Endothelial cell of umbilical vein (primary cell): Measurements from ENCODE around the gene FBXO4. TPM values are rescaled to one million over a fixed set of nuclear protein-coding genes. Genes with fewer than 3 reads are reported as not detected.

Source experiments
- BruUV-seq: library from RNA; stranded (reverse); fragments of 400-500 nt; replicated peaks from 2 replicates; lab custom pipeline; 2021; lab: Mats Ljungman, UMichigan
- CTCF ChIA-PET: fragments of 300-600, 350-600 bp; sonication (Branson Sonifier 250); formaldehyde crosslinking; loops from one replicate; lab custom pipeline; 2021; ENCODE audit warnings: antibody characterized with exemption, inconsistent platforms; lab: Charles Lee
- POLR2A ChIA-PET: fragments of 300-600, 350-600 bp; sonication (Branson Sonifier 250); formaldehyde crosslinking; loops from one replicate; lab custom pipeline; 2021; ENCODE audit warnings: antibody characterized with exemption, inconsistent platforms; lab: Charles Lee
- DNase-seq: peaks from one replicate; pipeline ENCODE4 v3.0.0-alpha.2; 2011; ENCODE audit warnings: low read depth, low spot score
- FAIRE-seq: peaks from 2 replicates; lab custom pipeline; 2011; peaks lifted over from hg19 to GRCh38; lab: Jason Lieb, UNC
- H2AFZ ChIP-seq: 2 replicates; pipeline ENCODE4 v1.6.0; 2012; ENCODE audit warnings: low read depth, low read length, control low read depth, inconsistent platforms
- H3K27ac ChIP-seq: 2 replicates; pipeline ENCODE4 v1.5.1; 2011; ENCODE audit warnings: low read depth, mild to moderate bottlenecking, control low read depth, low read length, moderate library complexity; ENCODE audit not compliant: insufficient read depth
- H3K27me3 ChIP-seq, 2 experiments: 2 replicates each; pipeline versions ENCODE4 v1.6.0 to v1.6.1; 2011; ENCODE audit warnings: low read length in 2 of 2, mixed read lengths in 1 of 2; ENCODE audit not compliant: control insufficient read depth in 2 of 2, insufficient read depth in 2 of 2
- H3K36me3 ChIP-seq, 2 experiments: 2 replicates in 1 of 2; 3 replicates in 1 of 2; pipeline ENCODE4 v1.5.1; 2011; ENCODE audit warnings: low read length in 2 of 2, mild to moderate bottlenecking in 1 of 2, moderate library complexity in 1 of 2; ENCODE audit not compliant: control insufficient read depth in 2 of 2, insufficient read depth in 2 of 2; ENCODE audit errors: extremely low read depth in 1 of 2
- H3K4me1 ChIP-seq: 3 replicates; pipeline ENCODE4 v1.5.1; 2011; ENCODE audit warnings: mild to moderate bottlenecking, low read length; ENCODE audit not compliant: control insufficient read depth, insufficient read depth; ENCODE audit errors: extremely low read depth
- H3K4me2 ChIP-seq: 2 replicates; pipeline ENCODE4 v1.6.1; 2011; ENCODE audit warnings: low read length, control low read depth, mixed read lengths; ENCODE audit not compliant: insufficient read depth
- H3K4me3 ChIP-seq, 3 experiments: fragments of 200-600 bp in 1 of 3; sonication (generic), shearing (Covaris generic) in 1 of 3; replicated peaks in 1 of 3; 2 replicates each; pipeline ENCODE4 v1.5.1; 2011 to 2016; ENCODE audit warnings: control low read depth in 3 of 3, low read length in 3 of 3, mild to moderate bottlenecking in 2 of 3, inconsistent platforms in 1 of 3, low read depth in 1 of 3, moderate library complexity in 1 of 3; ENCODE audit not compliant: insufficient read depth in 1 of 3
- H3K79me2 ChIP-seq: 2 replicates; pipeline ENCODE4 v1.6.0; 2012; ENCODE audit warnings: low read length, inconsistent platforms; ENCODE audit not compliant: control insufficient read depth, insufficient read depth
- H3K9ac ChIP-seq: replicated peaks from 2 replicates; pipeline ENCODE3; 2011; ENCODE audit warnings: low read length, control low read depth; ENCODE audit not compliant: insufficient read depth; ENCODE audit errors: extremely low read depth
- H3K9me1 ChIP-seq: replicated peaks from 3 replicates; pipeline ENCODE4 v1.6.0; 2011; ENCODE audit warnings: mild to moderate bottlenecking, low read length; ENCODE audit not compliant: control insufficient read depth, insufficient read depth; ENCODE audit errors: extremely low read depth
- H3K9me3 ChIP-seq: replicated peaks from 2 replicates; pipeline ENCODE4 v1.5.1; 2012; ENCODE audit warnings: low read length, inconsistent platforms; ENCODE audit not compliant: control insufficient read depth, insufficient read depth
- H4K20me1 ChIP-seq: replicated peaks from 2 replicates; pipeline ENCODE3; 2011; ENCODE audit warnings: mild to moderate bottlenecking, low read length; ENCODE audit not compliant: control insufficient read depth, insufficient read depth; ENCODE audit errors: extremely low read depth
- CTCF ChIP-seq, 2 donors: IDR thresholded peaks; 1 replicate in 1 of 2; 2 replicates in 1 of 2; pipeline ENCODE4 v1.5.1; 2011; ENCODE audit warnings: low read length in 2 of 2, mild to moderate bottlenecking in 2 of 2, moderate library complexity in 2 of 2, control low read depth in 1 of 2, inconsistent platforms in 1 of 2, low read depth in 1 of 2; ENCODE audit not compliant: insufficient read depth in 1 of 2; ENCODE audit errors: extremely low read depth in 1 of 2
- EZH2 ChIP-seq: IDR thresholded peaks from 2 replicates; pipeline ENCODE4 v1.6.1; 2012; ENCODE audit warnings: borderline replicate concordance, low read depth, mild to moderate bottlenecking, moderate library complexity, low read length, inconsistent platforms; ENCODE audit not compliant: severe bottlenecking
- FOS ChIP-seq: IDR thresholded peaks from 2 replicates; pipeline ENCODE4 v1.6.1; 2011; ENCODE audit warnings: mild to moderate bottlenecking, low read length, moderate library complexity, borderline replicate concordance; ENCODE audit not compliant: insufficient read depth
- GATA2 ChIP-seq: IDR thresholded peaks from 2 replicates; pipeline ENCODE4 v1.7.0; 2011; ENCODE audit warnings: low read depth, mild to moderate bottlenecking, moderate library complexity, mixed read lengths, low read length; ENCODE audit not compliant: insufficient read length, insufficient read depth
- JUN ChIP-seq: IDR thresholded peaks from 2 replicates; pipeline ENCODE4 v1.6.1; 2011; ENCODE audit warnings: borderline replicate concordance, low read depth; ENCODE audit not compliant: insufficient read length, insufficient read depth
- MAX ChIP-seq: IDR thresholded peaks from 2 replicates; pipeline ENCODE4 v1.6.1; 2011; ENCODE audit not compliant: insufficient read depth, insufficient read length
- MYC ChIP-seq: IDR thresholded peaks from one replicate; pipeline ENCODE4 v1.6.1; 2011; ENCODE audit warnings: mild to moderate bottlenecking, low read depth, low read length
- POLR2A ChIP-seq: IDR thresholded peaks from 2 replicates; pipeline ENCODE4 v1.6.1; 2012; ENCODE audit warnings: low read depth, mild to moderate bottlenecking, control low read depth, low read length
- POLR2AphosphoS5 ChIP-seq: IDR thresholded peaks from 2 replicates; pipeline ENCODE4 v1.6.1; 2012; ENCODE audit warnings: low read depth, mild to moderate bottlenecking, control low read depth, low read length, moderate library complexity; ENCODE audit not compliant: insufficient read depth
- dilution Hi-C: fragments of 300-500 bp; cut with MboI; formaldehyde crosslinking; loops from one replicate; pipeline ENCODE4 v1.15.0; 2019; ENCODE audit warnings: low sequenced_read_pairs; ENCODE audit not compliant: extremely low pct_ligation_motif_present
- intact Hi-C: fragments of 100-400 bp; cut with micrococcal nuclease; formaldehyde crosslinking; loops from one replicate; pipeline ENCODE4 v1.10.0; 2022
- polyA plus RNA-seq, 4 experiments: library from polyadenylated mRNA; depleted of rRNA in 3 of 4; stranded (reverse) in 3 of 4; unstranded in 1 of 4; fragments of >200 nt; gene quantifications; 2 replicates each; pipeline versions ENCODE4 v1.2.1 to v1.2.3, GENCODE V29; 2011 to 2012; ENCODE audit warnings: missing spikeins in 1 of 4
- total RNA-seq: library from RNA; stranded (reverse); gene quantifications from 2 replicates; pipeline ENCODE4 v1.2.3, GENCODE V29; 2021

The FBXO4 gene
- total and polyA plus RNA-seq, 2 donors (not counting 3 experiments of a cell fraction or from before 2014, with no cell fraction given), result 4.4 to 7.7 TPM

- no TSS peak for BruUV-seq
- FAIRE-seq, result no peak
- H3K9me1 ChIP-seq, result no peaks in the 10 kb centered on the region
- intact Hi-C loops (no loop called here), dilution Hi-C loops (no loop called here)
- H2AFZ ChIP-seq, result no peak overlapping the region
- no peaks in the 10 kb centered on the region for H3K79me2 ChIP-seq
- ChIA-PET POLR2A (no interaction called here), CTCF (interaction anchor here (1.1 kb wide), 1 partner anchor 11 kb away, joined by 3 read pairs; no protein-coding TSS in a partner anchor)
- H3K4me2 ChIP-seq, result no peak overlapping the region
- no peaks in the 10 kb centered on the region for H3K27me3 ChIP-seq
- no peak for DNase-seq
- no peak for TF ChIP-seq POLR2AphosphoS5
- no peak for TF ChIP-seq FOS
- TF ChIP-seq CTCF (IDR thresholded peaks at IDR 0.05; ENCODE audit: extremely low read depth in 1 of 2, insufficient read depth in 1 of 2, low read depth in 1 of 2, low read length in 2 of 2), result no peak
- TF ChIP-seq POLR2A, result no peak
- no peak for TF ChIP-seq MYC
- no peak for TF ChIP-seq MAX
- no peak for TF ChIP-seq EZH2
- no peak for TF ChIP-seq JUN
- no peak for TF ChIP-seq GATA2
- H3K27ac ChIP-seq, result no peak overlapping the region
- no peaks in the 10 kb centered on the region for H4K20me1 ChIP-seq
- no peaks in the 10 kb centered on the region for H3K4me1 ChIP-seq
- H3K36me3 ChIP-seq, result no peaks in the 10 kb centered on the region
- no peak overlapping the region for H3K4me3 ChIP-seq
- no peaks in the 10 kb centered on the region for H3K9me3 ChIP-seq
- no peak overlapping the region for H3K9ac ChIP-seq
These were observed 42.3 kb downstream of the FBXO4 start for GRCh38 chr5:41967401-41967800.
